HG02885 (cell line): Measurements from ENCODE around the gene MPV17L2.
"Not testable (repeated sequence)": the region's sequence is repeated elsewhere in the genome, so short reads cannot be mapped to it uniquely, and the experiment has no call there.

Experiments
- ATAC-seq: cut with Tn5 transposase; IDR thresholded peaks from one replicate; pipeline ENCODE4 v1.9.1; 2021; ENCODE audit warnings: mild to moderate bottlenecking; ENCODE audit not compliant: unreplicated experiment, poor library complexity

Gene MPV17L2

DNA sequence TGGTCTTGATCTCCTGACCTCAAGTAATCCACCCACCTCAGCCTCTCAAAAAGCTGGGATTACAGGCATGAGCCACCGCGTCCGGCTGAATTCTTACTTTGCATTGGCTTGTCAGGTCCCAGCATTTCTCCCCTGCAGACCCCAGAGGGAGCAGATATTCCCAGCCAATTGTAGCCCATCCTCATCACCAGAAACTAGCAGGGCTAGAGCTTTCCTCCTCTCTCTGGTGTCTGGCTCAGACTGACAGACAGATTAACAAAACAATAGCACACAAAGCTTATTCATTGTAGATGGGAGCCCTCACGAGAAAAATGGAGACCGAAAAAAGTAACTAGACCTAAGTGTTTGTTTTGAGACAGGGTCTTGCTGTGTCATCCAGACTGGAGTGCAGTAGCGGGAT, 7.5 kb upstream of the MPV17L2 start:
- no peak for ATAC-seq

DNA sequence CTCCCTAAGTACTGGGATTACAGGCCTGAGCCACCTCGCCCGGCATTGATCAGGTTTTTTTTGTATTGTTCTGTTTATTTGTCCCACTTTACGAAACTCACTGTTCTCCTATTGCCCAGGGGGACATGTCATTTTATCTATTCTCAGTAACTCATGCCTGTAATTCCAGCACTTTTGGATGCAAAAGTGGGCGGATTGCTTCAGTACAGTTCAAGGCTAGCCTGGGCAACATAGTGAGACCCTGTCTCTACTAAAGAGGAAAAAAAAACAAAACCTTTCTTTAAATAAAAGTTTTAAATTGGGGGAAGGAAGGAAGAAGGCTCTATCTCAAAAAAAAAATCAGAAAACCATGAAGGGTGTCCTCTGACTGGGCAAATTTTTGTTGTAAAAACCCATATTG, 2.7 kb upstream of the MPV17L2 start:
- ATAC-seq: no peak

DNA sequence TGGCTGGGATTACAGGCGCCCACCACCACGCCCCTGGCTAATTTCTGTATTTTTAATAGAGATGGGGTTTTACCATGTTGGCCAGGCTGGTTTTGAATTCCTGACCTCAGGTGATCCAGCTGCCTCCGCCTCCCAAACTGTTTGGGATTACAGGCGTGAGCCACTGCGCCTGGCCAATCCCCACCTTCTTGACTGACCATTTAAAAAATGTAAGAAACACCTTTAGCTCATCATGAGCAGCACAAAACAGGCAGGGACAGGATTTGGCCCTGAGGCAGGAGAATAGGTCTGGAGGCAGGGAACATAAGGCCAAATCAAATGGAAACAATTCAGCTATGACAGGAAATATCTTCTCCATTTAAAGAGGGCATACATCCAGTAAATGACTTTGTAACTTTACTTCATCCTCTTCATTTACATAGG, 1.4 kb upstream of the MPV17L2 start:
- ATAC-seq: no peak

GRCh38 chr19:18193388-18194180, 566 bp downstream of the MPV17L2 start:
- ATAC-seq: peak; percentile 10

GRCh38 chr19:18194181-18194530, 1.1 kb downstream of the MPV17L2 start:
- no peak for ATAC-seq

GRCh38 chr19:18194554-18195238, 1.7 kb downstream of the MPV17L2 start:
- no peak for ATAC-seq

DNA sequence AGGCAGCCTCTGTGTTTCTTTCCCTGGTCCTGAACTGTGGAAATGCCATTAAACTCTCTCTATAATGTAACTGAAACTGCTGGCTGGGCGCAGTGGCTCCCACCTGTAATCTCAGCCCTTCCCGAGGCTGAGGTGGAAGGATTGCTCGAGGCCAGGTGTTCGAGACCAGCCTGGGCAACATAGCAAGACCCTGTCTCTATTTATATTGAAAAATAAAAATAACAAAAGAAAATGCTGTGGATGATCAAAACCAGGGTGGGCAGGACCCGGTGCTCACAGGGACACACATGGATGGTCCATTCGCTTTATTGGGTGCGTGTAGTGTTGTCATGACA, 3.5 kb downstream of the MPV17L2 start:
- no peak for ATAC-seq

GRCh38 chr19:18197306-18197705, 4.3 kb downstream of the MPV17L2 start:
- no peak for ATAC-seq

DNA sequence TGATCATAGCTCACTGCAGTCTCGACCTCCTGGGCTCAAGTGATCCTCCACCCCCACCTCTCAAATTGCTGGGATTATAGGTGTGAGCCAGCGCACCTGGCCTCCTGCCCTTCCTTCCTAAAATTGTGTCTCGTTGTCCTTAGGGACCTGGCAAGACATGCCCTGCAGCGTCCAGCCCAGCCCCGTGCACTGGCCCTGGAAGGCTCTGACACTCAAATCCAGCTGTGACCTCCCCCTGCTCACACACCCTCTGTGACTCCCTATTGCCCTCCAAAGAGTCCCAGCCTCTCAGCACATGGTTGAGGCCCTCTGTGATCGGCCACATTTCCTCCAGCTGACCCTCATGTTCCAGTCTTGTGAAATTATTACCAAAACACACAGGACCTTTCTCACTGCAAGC, 4.9 kb downstream of the MPV17L2 start:
- no peak for ATAC-seq

- no peak for ATAC-seq
Measured at GRCh38 chr19:18198374-18198773, 5.4 kb downstream of the MPV17L2 start.

- no peak for ATAC-seq
Measured at GRCh38 chr19:18202397-18202777, 9.4 kb downstream of the MPV17L2 start.

GRCh38 chr19:18202778-18203407, 9.9 kb downstream of the MPV17L2 start:
- ATAC-seq: no peak

GRCh38 chr19:18203408-18203862, 10.4 kb downstream of the MPV17L2 start:
- no peak for ATAC-seq

- peak; percentile 89 for ATAC-seq
Measured at GRCh38 chr19:18203863-18204393, 10.9 kb downstream of the MPV17L2 start, which contains the start of gene RAB3A. Gene RAB3A, minus strand, starts transcription at chr19:18204042. Its CDS starts 1,302 bp downstream, at chr19:18202740.

DNA sequence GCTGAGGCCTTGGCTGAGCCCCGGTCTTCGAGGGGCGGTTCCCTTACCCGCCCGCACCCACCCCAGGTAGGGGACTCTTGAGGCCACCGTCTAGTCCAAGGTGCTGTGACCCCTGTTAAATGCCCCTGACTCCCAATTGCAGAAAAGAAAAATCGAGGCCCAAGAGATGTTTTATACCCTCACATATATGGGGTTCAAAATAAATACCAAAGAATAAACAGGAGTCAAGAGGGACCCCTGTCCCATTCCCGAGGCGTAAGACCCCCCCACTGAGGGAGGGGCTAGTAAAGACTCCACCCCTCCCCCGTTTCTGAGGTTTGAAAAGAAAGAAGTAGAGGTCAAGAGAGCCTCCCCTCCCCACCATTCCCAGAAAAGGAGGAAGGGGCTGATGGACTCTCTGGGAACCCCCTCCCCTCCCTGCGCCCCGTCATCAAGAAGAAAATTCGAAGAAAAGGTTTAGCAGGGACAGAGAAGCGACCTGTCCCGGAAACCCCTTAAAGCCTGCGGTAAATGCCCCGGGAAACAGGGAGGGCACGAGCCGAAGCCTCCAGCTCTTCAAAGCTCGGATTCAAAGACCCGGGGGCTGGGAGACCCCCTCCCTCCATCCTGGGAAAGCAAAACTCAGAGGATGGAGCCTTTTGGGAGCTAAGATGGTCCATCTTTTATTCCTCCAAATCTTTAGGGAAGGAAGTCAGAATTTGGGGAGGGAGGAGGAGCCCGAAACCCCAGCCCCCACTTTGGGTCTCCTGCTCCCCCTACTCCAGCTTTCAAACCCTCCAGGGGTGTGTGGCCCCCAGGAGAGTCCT, 11.6 kb downstream of the MPV17L2 start:
- ATAC-seq: peak; percentile 12

DNA sequence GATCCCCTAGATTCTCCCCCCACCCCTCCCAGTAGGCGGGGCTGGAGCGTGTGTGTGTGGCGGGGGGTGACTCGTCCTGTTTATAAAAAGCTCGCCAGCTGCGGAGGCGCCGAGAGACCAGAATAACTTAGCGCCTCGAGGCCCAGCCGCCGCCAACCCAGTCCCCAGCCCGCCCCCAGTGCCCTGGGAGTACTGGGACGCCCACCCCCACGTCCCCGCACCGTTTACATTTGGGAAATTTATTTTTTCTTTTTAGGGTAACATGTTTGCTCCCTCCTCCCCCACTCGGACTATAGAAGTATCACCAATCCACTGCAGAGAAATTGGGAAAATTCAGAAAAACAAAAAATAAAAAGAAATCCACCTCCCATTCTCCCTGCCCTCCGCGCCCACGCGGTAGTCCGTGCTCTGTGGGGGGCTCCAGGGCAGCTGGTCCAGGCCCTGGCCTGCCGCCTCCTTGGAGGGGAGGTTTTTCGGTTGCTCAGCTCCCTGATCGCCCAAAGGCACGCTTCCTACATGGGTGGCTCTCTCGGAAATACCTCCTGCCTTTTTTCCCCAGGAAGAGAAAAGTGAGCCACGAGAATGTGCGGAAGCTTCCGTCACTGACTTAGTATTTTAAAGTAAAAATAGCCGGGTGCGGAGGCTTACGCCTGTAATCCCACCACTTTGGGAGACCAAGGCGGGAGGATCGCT, 12.3 kb downstream of the MPV17L2 start:
- ATAC-seq: no peak

- no peak for ATAC-seq
Measured at GRCh38 chr19:18206018-18206417, 13.0 kb downstream of the MPV17L2 start.

- ATAC-seq: no peak
Measured at GRCh38 chr19:18208098-18208951, 15.3 kb downstream of the MPV17L2 start.

- not testable (repeated sequence) for ATAC-seq
Measured at GRCh38 chr19:18209912-18210311, 16.9 kb downstream of the MPV17L2 start.
